Activated CD8-positive, alpha-beta memory T cell treated with anti-CD3 and anti-CD28 coated beads, Interleukin-2, amount 50 U/mL, for 4 hours (primary cell): ENCODE results near the gene CAMTA2.
A peak's percentile ranks its signal among the peaks of the same experiment; 100 is the strongest.
"Not testable (repeated sequence)": the region's sequence is repeated elsewhere in the genome, so short reads cannot be mapped to it uniquely, and the experiment has no call there.

Experiments
- DNase-seq: peaks from one replicate; pipeline ENCODE4 v3.0.0-alpha.2; 2020

The CAMTA2 gene, protein sequence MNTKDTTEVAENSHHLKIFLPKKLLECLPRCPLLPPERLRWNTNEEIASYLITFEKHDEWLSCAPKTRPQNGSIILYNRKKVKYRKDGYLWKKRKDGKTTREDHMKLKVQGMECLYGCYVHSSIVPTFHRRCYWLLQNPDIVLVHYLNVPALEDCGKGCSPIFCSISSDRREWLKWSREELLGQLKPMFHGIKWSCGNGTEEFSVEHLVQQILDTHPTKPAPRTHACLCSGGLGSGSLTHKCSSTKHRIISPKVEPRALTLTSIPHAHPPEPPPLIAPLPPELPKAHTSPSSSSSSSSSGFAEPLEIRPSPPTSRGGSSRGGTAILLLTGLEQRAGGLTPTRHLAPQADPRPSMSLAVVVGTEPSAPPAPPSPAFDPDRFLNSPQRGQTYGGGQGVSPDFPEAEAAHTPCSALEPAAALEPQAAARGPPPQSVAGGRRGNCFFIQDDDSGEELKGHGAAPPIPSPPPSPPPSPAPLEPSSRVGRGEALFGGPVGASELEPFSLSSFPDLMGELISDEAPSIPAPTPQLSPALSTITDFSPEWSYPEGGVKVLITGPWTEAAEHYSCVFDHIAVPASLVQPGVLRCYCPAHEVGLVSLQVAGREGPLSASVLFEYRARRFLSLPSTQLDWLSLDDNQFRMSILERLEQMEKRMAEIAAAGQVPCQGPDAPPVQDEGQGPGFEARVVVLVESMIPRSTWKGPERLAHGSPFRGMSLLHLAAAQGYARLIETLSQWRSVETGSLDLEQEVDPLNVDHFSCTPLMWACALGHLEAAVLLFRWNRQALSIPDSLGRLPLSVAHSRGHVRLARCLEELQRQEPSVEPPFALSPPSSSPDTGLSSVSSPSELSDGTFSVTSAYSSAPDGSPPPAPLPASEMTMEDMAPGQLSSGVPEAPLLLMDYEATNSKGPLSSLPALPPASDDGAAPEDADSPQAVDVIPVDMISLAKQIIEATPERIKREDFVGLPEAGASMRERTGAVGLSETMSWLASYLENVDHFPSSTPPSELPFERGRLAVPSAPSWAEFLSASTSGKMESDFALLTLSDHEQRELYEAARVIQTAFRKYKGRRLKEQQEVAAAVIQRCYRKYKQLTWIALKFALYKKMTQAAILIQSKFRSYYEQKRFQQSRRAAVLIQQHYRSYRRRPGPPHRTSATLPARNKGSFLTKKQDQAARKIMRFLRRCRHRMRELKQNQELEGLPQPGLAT

DNA sequence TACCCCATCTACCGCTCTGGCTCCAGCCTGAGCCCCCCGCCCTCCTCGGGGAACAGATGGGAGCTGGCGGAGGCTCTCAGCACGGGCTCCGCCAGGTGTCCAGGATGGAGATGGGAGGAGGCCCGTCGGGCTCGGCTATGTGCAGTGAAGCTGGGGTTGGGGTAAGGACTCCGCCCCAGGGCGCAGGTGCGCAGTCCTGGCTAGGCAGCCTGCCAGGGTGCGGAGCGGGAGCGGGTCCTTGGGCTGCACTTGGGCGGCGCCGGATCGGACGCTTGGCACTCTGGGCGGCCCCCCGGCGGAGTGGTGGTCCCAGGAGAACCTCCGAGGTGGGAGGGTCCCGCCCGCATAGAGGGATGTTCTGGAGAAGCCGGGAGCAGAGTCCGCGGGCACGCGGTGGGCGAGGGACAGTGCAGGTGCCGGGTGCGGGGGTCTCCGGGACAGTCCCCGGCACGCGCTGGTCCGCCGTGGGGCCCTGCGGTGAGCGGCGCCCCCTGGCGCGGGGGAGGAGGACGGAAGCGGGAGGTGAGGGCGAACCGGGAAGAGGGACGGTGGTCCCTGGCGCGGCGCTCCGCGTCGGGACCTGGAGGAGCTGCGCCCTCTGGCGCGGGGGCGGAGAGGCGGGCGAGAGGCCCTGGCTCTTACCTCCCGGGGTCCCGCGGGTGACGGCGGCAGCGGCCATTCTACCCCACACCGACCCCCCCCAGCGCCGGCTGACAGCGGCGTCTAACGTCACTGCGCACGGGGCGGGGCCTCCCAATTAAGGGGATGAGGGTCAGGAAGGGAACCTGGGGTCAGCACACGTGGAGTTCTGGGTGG is at the start of gene CAMTA2:
TSS of gene CAMTA2 (minus strand) at position 725 of the 816 bp plus-strand sequence. CDS start 1,453 bp downstream, outside the sequence.
- peak; percentile 91 for DNase-seq

DNA sequence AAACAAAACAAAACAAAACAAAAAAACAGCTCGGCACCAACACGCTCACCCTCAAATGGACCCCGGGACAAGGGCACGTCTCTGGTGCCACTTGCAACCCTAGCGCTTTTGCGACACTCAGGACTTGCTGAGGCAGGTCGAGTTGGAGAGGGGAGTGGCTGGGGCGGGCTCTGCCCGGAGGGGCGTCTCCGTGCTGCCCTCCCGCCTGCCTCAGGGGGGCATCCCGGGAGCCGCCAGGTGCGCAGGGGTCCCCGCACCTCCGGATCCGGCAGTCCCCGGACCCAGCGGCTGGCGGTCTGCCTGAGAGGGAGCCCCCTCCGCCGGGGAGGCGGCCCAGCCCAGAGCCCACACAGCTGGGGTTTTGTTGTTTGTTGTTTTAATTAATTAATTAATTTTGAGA is 47.8 kb upstream of the CAMTA2 start, which contains the start of gene SLC52A1:
TSS of gene SLC52A1 (minus strand) at position 112 of the 400 bp plus-strand sequence. CDS start 820 bp downstream, outside the sequence.
- no peak for DNase-seq

DNA sequence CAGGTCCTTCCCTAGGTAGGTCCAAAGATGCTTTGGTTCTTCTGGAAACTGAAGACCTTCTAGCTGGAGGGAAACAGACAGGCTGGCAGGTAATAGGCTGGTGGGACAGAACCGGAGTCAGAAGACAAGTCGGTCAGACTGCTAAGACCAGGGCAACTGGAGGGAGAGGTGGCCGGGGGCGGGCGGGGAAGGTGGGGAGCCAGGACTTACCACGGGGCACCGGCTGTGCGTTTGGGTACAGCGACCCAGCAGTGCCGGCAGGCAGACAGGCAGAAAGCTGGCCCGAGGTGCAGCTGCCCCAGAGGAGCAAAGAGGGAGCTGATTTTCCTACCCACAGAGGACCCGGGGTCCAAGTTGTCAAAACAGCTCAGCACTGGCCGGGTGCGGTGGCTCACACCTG is 47.2 kb upstream of the CAMTA2 start:
- no peak for DNase-seq

DNA sequence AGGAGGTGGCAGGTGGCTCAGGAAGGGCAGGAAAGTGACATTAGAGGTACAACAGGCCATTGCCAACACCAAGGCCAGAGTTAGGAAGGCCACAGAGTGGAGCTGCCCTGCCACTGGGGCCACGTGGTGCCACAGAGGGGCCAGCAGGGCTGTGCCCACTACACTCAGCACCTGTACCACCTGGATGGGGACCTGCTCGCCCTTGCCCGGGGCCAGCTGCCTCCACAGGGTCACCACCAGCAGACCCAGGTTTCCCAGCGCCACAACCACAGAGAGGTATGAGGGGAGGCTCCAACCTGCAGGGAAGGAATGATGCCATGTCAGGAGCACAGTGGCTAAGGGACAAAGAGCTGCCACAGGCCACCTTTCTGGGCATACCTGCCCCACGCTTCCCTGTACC is 46.6 kb upstream of the CAMTA2 start:
- no peak for DNase-seq

DNA sequence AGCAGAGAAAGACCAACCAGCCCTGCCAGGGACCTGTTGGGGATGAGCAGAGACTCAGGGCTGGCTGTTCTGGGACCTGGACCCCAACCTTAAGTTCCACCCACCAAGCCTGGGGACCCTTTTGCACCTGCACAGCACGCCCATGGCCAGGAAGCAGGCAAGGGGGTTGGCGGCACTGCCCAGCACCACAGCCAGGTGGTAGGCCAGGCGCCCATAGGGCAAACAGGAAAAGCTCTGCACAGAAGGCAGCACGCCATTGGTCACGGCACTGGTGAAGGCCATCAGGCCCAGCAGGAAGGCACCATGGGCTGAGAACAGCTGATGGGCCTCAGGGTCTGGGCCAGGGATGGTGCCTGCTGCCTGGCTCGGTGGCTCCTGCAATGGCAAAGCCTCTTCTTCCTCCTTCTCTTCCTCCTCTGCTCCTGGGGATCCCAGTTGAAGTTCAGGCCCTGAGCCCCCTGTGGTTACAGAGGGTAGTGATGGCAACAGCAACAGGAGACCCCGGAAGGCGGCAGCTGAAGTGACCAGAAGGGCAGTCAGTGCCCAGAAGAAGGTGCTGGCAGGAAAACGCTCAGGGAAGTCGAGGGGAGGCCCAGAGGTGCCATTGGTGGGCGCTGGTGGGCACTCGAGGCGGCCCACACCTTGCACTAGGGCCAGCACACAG is 46.0 kb upstream of the CAMTA2 start:
- DNase-seq: no peak

DNA sequence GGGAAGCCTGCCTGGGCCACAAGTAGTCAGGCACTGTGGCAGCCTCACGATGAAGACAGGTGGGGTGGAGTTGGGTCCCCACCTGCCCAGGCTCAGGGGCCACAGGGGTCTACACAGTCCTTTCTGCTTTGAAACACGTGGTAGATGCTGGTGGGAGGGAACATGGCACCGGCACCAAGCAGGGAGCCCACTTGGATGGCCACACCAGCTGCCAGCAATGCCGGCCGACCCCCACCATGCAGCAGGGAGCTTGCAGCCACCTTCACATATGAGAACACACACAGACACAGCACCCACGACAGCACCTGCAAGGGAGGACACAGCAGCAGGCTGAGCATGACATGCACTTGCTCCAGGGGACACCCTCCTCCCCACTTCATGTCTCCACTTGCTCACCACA is 45.4 kb upstream of the CAMTA2 start:
- DNase-seq: no peak

DNA sequence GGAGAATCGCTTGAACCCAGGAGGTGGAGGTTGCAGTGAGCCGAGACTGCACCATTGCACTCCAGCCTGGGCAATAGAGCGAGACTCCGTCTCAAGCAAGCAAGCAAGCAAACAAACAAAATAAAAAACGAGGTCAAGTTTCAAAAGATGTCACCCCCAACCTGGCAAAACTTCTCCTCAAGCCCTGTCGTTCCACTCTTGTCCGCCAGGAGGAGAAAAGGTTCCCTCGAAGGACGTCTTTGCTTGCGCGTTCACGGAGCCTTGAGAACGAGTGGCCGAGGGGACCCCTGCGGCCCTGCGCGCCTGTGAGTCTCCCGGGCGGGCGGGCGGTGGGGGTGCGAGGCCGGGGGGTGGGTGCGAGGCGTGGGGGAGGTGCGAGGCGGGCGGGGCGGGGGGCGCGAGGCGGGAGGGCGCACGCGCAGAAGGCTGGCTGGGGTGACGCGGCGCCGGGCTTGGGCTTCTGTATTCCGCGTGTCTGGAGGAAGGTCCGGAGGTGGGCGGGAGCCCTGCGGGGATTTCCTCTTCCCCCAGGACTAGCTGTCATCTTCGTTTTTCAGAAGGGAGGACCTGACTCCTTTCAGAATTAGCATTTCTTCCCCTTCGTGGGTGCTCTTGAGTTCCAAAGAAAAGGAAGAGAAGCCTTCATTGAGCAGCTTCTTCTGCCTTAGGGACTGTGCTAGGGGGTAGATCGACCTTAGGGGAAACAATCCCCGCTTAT is 44.0 kb upstream of the CAMTA2 start:
- peak; percentile 83 for DNase-seq

DNA sequence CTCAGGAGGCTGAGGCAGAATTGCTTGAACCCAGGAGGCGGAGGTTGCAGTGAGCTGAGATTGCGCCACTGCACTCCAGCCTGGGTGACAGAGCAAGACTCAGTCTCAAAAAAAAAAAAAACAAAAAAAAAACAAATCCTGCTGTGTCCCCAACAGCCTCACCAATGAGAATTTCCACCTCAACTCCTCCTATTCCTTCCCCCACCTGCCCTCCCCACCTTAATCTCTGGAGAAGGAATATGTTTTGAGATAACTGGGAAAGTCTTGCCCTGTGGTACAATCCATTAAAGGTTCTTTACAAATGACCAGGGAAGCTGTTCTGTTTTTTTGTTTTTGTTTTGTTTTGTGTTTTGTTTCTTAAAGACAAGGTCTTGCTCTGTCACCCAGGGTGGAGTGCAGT is 42.7 kb upstream of the CAMTA2 start:
- not testable (repeated sequence) for DNase-seq

DNA sequence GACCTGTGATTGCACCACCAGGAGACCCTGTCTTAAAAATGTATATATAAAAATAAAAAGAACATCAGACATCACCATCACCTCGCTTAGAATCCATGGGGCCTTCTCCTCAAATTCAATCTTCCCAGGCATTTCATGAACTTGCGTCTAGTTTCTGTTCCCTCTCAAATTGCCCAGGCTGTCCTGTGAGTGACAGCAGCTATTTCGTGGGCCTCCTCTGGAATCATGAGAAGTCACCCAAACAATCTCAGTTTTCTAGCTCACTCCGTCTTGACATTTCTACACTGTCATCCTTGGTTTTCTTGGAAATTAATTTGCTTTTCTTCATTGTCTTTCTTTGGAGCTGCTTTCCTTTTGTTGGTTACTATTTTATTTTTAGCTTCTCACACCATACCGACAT is 40.4 kb upstream of the CAMTA2 start:
- no peak for DNase-seq

DNA sequence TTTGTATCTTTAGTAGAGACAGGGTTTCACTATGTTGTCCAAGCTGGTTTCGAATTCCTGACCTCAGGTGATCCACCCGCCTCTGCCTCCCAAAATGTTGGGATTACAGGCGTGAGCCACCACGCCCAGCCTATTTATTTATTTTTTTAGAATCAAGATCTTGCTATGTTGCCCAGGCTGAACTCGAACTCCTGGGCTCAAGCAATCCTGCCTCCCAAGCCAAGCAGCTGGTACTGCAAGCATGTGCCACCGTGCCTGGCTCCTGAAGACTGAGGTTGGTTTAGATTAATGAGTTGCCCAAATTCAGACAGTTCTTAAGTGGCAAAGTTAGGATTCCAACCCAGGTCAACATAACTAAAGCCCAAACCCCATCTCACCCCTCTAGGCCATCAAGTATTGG is 39.8 kb upstream of the CAMTA2 start:
- no peak for DNase-seq

DNA sequence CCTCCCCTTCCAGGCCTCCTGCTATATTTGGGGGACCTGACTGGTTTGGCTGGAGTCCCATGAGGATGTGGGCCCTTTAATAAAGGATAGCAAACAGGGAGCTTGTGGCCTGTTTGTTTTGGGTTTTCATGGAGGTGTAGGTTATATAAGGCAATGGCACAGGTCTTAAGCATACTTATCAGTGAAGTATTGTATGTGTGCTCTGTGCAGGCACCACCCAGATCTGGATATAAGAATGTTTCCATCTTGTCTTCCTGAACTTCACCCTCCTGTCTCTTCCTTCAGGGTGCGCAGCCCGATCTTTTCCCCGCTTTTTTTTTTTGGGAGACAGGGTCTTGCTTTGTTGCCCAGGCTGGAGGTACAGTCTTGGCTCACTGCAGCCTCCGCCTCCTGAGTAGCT is 37.1 kb upstream of the CAMTA2 start:
- no peak for DNase-seq

DNA sequence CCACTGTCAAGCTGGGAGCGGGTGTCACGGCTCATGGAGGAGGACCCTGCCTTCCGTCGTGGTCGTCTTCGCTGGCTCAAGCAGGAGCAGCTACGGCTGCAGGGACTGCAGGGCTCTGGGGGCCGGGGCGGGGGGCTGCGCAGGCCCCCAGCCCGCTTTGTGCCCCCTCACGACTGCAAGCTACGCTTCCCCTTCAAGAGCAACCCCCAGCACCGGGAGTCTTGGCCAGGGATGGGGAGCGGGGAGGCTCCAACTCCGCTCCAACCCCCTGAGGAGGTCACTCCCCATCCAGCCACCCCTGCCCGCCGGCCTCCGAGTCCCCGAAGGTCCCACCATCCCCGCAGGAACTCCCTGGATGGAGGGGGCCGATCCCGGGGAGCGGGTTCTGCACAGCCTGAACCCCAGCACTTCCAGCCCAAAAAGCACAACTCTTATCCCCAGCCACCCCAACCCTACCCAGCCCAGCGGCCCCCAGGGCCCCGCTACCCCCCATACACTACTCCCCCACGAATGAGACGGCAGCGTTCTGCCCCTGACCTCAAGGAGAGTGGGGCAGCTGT is 36.2 kb upstream of the CAMTA2 start:
- DNase-seq: no peak

DNA sequence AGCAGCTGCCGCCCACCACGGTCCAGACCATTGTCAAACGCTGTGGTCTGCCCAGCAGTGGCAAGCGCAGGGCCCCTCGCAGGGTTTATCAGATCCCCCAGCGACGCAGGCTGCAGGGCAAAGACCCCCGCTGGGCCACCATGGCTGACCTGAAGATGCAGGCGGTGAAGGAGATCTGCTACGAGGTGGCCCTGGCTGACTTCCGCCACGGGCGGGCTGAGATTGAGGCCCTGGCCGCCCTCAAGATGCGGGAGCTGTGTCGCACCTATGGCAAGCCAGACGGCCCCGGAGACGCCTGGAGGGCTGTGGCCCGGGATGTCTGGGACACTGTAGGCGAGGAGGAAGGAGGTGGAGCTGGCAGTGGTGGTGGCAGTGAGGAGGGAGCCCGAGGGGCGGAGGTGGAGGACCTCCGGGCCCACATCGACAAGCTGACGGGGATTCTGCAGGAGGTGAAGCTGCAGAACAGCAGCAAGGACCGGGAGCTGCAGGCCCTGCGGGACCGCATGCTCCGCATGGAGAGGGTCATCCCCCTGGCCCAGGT is 34.8 kb upstream of the CAMTA2 start:
- no peak for DNase-seq

DNA sequence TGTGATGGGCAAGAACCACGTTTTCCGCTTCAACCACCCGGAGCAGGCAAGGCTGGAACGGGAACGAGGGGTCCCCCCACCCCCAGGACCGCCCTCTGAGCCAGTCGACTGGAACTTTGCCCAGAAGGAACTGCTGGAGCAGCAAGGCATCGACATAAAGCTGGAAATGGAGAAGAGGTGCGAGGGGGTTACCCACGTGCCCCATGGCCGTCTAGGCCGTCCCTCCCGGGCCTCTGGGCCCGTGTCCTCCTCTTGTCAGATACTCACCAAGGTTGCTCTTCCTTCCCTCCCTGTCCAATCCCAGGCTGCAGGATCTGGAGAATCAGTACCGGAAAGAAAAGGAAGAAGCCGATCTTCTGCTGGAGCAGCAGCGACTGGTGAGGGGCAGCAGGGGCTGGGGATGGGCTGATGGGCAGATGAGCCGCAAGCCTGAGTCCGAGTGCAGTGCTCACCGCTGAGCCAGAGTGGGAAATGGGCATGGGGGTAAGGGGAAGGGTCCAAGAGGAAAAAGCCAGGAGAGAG is 33.1 kb upstream of the CAMTA2 start:
- DNase-seq: no peak

DNA sequence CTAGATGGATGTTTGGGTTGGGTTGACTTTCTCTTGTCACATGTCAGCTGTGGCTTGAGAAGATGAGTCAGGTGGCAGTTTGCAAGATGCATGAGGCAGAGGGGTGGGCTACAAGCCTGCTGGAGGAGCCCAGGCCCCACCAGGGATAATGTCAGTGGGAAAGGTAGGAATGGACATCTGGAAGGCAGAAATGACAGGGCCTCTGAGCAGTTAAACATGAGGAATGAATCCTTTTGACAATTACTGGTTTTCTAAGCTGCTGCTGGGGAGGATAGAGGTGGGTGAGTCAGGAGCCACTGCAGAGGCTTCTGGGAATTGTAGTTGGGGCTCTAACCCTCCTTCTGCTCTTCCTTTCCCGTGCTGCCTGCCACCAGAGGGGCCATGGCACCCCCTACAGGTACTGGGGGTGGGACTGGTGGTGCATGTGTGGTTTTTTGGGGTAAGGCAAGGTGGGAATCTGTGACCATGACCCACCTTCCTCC is 32.0 kb upstream of the CAMTA2 start:
- DNase-seq: peak; percentile 40

DNA sequence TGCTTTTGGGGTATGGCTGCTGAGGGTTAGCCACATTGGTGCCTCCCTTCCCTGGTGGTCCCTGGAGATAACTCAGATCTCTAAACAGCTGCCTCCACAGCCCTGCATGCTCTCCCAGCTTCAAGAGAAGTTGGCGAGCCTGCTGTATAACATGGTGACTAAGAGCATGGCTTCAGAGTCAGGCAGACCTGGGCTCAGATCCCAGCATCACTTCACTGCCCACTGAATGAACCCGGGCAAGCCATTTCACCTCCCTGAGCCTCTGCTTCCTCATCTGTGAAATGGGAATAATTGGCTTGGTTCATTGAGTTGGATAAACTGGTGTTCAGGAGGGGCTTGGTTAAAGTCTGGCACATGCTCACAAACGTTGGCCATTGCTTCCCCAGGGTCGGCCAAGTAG is 26.9 kb upstream of the CAMTA2 start:
- DNase-seq: no peak

DNA sequence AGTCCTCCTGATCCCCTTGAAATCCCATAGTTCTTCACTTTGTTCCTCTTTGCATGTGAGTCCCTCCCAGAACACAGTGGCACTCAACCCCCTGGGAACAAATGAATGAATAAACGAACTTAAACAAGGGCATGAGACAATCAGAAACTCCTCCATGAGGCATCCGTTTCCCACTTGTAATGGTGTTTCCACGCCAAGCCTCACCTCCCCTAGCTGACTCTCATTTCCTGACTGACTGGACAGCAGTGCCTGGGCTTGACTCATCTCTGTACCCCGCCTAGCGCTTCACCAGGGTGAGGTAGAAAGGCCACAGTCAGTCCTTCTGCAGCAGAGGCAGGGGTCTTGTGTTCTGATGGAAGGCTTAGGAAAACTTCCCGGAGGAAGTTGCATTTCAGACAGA is 24.5 kb upstream of the CAMTA2 start:
- no peak for DNase-seq

DNA sequence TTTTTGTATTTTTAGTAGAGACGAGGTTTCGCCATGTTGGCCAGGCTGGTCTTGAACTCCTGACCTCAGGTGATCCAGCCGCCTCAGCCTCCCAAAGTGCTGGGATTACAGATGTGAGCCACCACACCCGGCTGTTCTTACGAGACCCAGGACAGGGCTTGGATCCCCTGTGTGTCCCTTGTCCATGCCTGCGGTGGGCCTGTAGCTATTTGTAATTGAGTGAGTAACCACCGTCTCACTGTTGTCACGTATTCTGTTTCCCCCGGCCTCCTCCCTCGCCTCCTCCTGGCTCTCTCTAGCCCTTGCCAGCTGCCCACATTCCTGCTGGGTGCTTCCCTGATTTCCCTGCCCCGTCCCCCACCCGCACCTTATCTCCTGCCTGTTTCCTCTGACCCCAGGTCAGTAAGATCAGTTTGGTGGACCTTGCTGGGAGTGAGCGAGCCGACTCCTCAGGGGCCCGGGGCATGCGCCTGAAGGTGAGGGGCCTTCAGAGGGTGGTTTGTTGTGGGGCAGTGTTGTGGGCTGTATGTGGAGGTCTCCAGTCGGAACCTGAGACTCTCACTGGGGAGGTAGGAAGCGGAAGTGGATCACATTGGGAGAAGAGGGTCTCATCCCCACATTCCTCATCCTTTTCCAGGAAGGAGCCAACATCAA is 15.9 kb upstream of the CAMTA2 start:
- DNase-seq: no peak

DNA sequence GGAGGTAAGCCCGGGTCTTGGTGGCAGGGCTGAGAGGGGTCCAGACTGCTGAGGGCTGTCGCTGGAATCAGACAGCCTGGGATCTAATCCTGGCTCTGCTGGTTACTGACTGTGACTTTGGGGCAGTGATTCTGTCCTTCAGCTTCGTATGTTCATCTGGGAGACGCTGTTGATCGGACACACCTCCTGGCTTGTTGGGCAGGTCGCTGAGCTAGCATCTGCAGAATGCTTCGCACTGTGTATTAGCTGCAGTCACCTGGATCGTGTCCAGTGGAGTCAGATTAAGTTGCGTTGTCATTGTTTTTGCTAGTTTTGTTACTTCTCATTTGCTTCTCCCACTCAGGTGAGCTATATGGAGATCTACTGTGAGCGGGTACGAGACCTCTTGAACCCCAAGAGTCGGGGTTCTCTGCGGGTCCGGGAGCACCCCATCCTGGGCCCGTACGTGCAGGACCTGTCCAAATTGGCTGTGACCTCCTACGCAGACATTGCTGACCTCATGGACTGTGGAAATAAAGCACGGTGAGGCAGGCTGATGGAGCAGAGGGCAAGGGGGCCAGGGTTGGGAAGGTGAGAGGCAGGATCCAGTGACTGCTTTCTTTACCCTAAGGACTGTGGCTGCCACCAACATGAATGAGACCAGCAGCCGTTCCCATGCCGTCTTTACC is 14.8 kb upstream of the CAMTA2 start:
- no peak for DNase-seq
